Muscle of back (tissue), 11 donors: ENCODE data around the gene LFNG. TPM values are rescaled to one million over a fixed set of nuclear protein-coding genes. Genes with fewer than 3 reads are reported as not detected.
A peak's percentile ranks its signal among the peaks of the same experiment; 100 is the strongest.

Experiments used
- DNase-seq, 3 donors: peaks; one replicate each; pipeline versions ENCODE4 v3.0.0 to v3.0.0-alpha.2; 2013
- polyA plus RNA-seq, 10 donors: library from polyadenylated mRNA; unstranded; fragments of 120-200 nt; gene quantifications; one replicate each; pipeline ENCODE4 v1.2.1, GENCODE V29; 2013; ENCODE audit not compliant: insufficient read length in 10 of 10

Gene LFNG
- polyA plus RNA-seq, 10 donors, result 10.5 to 34.9 (median 18.3) TPM

DNA sequence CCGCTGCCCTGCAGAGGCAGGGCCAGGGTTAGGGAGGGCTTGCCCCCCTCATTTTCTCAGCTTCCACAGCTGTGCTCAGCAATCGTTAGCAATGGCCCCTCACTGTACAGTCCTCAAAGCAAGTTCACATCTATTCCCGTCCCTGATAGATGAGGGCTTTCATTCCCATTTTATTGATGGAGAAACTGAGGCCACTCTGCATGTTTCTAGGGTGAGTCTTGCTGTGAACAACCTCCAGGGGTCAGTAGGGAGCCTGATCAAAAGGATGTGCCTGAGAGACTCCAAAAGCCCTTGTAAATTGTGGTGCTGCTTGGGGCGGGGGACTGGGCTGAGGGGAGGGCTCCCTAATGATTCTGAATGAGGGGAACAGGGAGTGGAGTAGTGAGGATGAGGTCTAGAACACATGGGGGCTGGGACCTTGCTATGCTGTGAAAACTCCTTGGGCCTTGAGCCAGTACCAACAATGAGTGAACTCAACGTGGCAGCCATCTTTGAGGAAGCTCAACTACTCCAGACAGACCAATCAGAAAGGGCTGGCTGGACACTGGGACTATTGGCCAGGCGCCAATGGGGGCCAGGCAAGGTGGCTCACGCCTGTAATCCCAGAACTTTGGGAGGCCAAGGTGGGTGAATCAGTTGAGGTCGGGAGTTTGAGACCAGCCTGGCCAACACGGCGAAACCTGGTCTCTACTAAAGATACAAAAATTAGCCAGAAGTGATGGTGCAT, 36.7 kb upstream of the LFNG start:
- peak in 1 of 3 donors; percentile 28 for DNase-seq

DNA sequence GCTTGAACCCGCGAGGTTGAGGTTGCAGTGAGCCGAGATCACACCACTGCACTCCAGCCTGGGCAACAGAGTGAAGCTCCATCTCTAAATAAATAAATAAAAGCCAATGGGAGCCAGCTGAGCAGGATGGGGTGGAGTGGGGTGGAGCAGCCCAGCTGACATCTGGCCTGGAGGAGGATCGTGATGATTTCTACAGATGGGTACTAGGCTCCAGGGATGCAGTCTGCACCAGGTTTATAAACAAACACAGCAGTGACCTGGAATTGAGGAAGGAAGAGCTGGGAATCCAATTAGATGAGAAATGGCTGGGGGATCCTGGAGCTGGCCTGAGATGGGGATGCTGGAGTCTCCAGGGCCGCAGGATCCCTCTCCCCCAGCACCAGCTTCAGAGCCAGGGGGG, 36.1 kb upstream of the LFNG start:
- DNase-seq, result peak in 1 of 3 donors; percentile 78

DNA sequence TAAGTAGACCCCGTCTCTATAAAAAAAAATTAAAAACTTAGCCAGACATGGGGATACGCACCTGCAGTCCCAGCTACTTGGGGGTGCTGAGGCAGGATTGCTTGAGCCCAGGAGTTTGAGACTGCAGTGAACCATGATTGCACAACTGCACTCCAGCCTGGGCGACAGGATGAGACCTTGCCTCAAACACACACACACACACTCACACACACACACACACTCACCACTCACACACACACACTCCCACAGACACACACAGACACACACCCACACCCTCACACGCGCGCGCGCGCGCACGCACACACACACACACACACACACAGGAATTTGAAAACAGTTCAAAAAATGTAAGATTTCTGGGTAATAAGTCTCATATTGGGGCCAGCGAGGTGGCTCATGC, 34.7 kb upstream of the LFNG start:
- DNase-seq, result no peak

DNA sequence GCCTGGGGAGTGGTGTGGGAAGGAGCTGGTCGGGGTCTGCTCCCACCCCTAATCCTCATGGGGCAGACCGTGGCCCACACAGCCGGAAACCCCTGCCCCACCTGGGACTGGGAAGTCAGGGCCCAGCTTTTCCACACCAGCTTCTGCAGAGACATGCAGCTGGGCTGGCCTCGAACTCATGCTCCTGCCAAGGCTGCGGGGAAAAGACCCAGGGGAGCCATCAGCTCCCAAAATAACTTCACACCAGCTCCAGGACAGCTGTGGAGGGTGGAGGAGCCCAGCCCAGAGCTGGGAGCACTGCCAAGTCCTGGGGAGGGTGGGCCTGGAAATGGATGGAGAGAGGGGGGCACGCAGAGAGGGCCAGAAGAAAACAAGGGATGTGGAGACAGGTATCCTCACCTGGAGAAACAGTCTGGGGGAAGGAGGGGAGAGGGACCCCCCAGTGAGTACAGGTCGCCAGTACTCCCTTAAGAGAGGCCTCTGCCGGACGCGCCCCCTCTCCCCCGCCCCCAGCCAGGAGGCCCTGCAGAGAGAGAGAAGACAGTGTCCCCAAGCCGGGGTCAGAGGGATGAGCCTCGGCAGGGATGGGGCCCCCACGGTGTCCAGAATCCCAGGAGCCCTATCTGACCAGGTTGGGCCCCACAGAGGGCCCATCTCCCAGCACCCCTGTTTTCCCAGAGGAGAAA, 31.8 kb upstream of the LFNG start:
- peak; percentile 61 to 96 (median 91) for DNase-seq

DNA sequence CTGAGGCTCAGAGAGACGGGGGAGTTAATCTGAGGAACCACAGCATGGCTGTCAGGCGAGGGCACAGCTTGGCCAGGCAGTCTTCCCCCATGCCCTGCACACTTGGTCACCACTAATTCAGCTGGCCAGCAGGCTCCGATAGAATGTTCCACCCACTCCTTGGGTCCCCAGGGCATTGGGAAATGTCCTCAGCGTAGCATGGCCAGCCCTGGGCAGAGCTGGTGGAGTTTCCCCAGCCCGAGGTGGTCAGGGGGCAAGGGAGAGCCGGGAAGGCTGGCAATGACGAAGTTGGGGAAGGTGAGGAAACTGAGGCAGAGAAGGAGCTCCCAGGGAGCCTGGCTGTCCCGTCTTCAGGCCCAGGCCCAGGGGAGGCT, 31.3 kb upstream of the LFNG start:
- DNase-seq, result no peak

DNA sequence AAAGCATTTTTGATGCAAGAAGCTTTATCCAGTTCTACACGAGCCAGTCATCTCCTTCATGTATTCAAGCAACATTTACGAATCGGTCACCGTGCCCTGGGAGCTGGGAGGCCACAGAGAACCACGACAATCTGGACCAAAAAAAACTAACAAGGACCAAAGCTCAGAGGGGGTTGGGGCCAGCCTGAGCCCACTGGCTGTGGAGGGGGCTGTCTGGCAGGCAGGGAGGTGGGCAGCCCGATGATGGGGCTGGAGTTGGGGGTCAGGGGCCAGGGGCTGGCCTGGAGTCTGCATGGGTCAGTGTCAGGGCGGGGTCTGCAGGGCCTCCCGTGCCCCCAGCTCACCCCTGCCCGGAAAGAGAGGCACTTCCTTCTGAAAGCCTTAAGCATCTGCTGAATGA, 30.9 kb upstream of the LFNG start:
- DNase-seq, result no peak

DNA sequence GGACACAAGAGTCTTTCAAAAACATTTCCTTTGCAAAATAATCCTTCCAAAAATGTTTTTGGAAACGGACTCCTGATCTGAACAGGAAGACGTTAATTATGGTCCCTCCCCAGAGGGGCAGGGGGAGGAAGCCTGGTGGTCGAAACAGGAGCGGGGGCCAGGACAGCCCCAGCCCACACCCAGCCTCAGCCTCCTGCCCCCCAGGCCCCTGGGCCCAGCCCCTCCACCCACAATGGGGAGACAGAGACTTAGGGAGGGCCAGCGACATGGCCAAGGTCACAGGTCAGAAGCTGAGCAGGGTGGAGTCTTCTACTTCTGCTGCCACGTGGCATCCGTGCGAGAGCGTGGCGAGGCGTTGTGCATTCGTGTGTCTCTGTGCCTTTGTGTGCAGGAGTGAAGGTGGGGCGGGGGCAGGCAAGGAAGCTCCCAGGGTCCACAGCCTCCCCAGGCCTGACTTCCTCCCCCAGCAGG, 29.4 kb upstream of the LFNG start:
- peak in 1 of 3 donors; percentile 84 for DNase-seq

DNA sequence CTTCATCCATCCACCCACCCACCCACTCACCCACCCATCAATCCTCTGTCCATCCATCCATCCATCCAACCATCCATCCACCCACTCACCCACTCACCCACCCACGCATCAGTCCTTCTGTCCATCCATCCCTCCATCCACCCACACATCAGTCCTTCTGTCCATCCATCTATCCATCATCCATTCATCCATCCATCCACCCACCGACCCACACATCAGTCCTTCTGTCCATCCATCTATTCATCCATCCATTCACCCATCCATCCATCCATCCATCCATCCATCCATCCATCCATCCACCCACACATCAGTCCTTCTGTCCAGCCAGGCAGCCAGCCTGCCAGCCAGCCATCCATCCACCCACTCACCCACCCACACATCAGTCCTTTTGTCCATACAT, 27.5 kb upstream of the LFNG start:
- DNase-seq, result no peak

DNA sequence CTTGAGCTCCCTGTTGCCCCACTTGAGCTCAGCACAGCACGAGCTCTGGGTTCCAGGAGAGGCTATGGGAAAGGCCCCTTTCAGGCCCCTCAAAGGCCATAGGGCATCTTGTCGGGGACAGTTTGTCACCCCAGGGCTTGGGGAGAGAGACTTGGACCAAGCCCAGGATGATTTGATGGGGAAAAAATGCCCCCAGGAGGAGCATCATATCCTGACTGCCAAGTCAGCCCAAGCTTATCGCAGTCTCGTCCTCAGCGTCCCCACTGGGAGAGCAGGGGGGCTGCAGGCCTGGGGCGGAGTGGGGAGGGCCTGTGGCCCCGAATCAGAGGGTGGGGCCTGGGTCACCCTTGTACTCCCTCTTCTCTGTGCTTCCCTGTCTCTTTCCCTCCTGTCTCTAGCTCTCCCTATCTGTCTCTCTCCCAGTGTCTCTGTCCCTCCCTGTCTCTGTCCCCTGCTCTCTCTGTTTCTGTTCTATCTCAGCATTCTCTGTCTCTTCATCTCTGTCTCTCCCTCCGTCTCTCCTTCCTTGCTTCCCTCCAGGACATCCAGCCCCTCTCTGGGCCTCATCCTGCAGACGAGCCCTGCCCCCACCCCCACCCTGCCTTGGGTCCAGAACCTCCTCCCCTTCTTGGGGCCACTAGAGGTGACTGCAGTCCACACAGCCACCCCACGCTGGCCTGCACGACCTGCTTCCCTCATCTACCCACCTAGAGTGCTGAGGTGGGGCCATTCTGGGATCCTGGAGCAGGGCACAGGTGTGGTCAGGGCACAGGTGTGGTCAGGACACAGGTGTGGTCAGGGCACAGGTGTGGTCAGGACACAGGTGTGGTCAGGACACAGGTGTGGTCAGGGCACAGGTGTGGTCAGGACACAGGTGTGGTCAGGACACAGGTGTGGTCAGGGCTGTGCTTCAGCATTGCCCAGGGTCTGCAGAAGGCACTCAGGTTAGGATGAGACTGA, 26.1 kb upstream of the LFNG start:
- DNase-seq, result peak in 1 of 3 donors; percentile 61

DNA sequence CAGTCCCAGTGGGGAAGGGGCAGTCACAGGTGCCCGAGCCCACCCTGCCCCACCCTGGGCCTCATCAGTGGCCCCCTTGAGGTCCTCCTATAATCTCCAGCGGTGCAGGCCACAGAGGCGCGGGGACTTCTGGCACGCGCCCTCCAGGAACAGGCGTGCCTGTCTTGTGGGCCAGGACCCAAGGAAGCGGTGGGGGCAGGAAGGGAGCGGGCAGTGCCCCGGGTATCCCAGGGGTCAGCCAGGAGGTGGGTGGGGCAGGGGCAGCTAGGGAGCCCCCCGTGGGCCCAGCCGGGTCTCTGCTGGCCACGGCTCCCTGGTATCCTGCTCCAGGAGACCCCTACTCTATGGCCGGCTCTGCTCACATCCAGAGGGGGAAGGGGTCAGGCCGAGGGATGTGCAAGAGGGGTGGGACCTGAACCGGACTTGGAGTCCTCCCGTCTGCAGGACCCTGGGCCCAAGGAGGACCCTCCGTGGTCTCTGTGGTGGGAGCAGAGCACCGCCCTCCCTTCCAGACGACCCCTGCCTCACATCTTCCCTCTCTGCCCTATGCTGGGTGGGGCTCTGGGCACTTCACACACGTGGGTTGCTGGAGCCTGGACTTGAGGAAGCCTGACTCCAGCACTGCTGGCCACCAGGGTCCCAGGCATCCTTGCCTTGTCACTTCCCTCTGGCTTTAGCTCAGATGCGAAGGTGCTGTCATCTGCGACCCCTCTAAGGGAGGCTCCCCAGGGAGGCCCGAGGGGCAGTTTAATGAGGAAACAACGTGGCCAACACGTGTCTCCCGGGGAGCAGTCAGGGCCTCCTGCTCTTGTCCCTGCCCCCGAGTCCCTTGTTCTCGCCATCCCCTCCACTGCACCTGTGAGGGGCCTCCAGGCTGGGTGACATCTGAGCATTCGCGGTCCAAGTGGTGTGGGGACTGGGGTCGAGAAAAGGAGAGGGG, 25.1 kb upstream of the LFNG start:
- DNase-seq, result no peak

DNA sequence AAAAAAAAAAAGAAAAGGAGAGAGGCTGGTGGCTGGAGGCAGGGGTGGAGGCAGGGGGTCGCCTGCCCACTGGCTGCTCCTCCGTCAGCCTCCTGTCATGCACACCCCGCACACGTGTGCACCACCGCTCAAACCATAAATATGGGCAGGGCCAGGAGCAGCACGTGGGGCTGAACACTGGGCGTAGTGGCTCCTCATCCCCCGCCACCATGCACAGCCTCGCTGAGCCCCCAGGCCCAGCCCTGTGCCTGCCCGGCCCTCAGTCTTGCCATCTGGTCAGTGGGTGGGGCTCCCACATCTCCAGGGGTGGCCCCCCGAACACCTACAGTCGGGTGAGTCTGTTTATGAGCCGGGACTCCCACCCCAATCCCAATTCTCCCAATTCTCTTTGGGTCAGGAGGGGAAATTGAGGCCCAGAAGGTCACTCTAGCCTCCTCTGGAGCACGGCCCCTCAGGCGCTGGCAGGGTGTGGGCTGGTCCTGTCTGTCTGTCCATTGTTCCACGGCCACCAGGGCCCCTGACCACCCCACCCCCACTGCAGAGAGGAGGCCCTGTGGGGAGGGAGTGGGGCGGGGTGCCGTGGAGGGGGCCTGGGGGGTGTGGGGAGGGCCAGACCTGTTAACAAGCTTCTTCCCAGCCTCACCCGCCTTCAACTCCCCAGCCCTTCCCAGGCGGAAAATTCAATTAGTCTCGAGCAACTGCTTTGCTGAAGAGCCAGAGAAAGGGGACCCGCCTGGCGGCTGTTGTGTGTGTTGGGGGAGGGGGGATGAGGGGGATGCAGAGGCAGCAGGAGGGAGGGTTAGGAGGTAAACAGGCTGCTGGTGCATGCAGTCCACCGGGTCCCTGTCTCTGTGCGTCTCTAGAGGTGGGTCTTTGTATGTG, 23.9 kb upstream of the LFNG start:
- DNase-seq, result peak in 1 of 3 donors; percentile 84

DNA sequence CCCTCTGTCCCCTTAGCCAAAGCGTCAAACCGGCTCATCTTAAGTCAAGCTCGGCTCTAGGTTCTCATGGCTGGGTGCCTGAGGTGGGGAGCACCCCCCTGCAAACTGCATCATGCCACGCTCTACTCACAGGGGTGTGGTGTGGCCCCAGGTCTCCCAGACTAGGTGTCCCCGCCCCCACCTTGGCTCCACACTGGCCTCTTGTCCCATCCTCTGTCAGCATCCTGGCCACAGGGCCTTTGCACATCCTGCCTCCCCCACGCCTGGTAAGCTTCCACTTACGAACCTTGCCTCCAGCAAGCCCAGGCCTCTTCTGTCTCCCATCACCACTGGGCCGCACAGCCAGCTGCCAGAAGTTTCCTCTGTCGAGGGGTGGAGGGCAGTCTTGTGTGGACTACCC, 23.2 kb upstream of the LFNG start:
- DNase-seq, result no peak

DNA sequence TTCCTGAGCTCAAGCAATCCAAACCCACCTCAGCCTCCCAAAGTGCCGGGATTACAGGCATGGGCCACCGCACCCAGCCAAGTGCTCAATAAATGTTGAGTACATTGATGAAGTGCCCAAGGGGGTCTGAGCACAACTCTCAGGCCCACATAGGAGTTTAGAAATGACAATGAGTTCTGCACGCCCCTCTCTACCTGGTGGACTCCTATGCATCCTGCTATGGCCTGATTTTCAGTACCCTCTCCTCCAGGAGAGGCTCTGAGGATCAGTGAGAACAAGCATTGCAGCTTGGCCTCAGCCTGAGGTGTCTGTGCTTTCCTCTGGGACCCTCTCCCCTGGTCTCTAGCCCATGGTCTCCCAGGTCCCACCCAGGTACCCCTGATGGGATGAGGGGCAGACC, 22.5 kb upstream of the LFNG start:
- no peak for DNase-seq

DNA sequence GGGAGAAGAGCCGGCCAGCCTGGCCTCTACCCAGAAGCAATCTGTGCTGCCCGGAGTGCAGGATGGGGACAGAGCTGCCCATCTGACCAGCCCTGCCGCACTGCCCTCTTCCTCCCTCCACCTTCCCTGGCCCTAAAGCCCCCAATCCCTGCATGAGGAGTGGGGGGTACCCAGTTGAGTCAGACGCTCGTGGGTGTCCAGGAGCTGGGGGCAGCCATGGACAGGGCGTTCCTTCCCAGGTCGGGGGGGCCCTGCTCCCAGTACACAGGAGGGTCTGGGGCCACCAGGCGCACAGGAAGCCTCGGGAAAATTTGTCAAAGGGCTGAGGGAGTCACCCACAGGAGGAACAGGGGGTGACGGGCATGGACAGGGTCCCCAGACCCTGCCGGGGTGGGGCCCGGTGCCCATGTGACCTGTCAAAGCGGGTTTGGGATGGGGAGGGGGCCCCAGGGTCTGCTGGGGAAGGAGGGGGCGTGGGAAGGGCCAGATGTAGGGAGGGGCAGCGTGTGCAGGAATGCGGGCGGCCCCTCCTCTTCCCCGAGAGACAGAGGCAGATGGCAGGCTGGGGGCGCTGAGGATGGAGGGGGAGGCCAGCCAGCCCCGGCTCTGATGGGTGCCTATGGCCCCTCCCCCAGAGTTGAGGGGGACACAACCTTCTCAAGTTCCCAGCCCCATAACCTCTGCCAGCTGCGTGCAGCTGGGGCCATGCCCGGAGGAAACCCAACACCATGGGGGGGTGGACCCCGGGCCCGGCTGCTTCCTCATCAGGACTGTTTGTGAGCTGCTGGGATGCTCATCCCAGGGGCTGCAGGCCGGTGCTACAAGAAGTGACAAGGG, 21.9 kb upstream of the LFNG start:
- DNase-seq, result peak in 2 of 3 donors; percentile 75 to 89

DNA sequence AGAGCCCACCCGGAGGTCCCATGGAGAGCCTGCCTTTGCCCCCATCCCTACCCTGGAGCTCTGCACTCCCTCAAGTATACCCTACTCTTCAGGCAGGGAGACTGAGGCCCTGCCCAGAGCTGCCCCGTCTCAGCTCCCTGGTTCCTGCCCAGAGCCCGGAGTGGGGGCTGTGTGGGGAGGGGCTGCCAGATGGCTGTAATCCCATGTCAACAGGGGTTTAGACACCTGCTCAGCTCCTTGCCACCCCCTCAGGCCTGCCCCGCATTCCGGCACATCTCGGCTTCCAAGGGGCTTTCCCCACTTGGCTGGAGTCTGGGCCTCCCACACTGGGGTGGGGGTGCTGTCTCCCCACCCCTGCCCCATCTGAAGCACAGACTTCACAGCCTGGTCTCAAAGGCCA, 20.9 kb upstream of the LFNG start:
- no peak for DNase-seq

DNA sequence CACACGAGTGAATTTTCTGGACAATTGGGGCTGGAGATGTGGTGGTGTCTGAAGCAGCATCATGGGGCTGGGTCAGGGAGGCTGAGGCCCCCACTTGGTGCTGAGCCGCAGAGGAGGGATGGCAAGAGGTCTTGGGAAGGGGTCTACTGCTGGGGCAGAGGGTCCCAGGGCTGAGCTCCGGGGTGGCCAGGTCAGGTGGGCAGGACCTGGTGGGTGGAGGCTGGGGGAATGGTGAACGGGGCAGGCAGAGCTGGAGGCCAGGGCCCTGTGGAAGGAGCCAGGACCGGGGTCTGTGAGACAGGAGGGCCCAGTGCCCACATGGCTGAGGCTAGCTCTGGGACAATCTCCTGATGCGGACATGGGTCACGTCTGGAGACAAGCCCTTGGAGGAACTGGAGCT, 20.4 kb upstream of the LFNG start:
- DNase-seq, result no peak

DNA sequence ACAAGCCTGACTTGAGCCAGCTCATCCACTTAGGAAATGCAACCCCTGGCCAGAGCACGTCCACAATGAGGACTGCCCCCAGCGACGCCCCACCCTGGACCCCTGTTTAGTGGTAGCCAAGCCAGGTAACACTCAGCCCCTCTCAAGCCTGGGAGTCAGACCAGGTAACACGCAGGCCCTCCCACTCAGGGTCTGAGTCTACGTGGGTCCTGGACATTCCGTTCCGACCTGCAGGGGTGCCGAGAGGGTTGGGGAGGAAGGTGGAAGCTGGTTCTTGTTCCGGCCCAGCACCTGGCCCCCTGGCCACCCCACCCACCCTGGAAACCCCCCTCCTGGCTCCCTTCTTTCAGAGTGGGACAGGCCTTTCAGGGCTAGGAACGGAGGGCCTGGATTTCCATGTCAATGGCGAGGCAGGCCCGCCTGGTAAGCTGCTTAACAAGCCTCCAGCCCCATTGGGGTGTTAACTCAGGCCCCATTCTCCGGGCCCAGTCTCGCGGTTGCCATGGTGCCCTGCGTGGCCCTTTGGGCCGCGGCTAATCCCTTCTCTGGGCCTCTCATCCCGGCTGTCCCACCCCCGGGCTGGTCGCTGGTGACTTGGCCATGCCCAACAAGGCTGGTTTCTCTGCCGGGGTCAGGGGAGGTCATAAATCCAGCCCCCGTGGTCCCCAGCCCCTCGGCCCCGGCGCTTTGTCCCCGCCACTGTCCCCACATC, 19.7 kb upstream of the LFNG start:
- DNase-seq, result no peak

DNA sequence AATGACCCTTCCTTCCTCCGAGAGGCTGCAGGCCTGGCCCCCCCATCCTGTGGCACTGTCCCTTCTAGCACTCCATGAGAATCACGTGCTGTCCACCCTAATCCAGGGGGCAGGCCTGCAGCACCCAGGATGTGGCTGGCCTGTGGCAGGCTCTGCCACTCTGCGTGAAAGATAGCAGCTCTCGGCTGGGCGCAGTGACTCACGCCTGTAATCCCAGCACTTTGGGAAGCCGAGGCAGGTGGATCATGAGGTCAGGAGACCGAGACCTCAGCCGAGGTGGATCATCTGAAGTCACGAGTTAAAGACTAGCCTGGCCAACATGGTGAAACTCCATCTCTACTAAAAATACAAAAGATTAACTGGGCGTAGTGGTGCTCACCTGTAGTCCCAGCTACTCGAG, 18.9 kb upstream of the LFNG start:
- no peak for DNase-seq
